Measurements from ENCODE around the gene M1AP. TPM values are rescaled to one million over a fixed set of nuclear protein-coding genes. Genes with fewer than 3 reads are reported as not detected.

The M1AP gene
- total and polyA plus RNA-seq, 11 donors = 0.07 to 0.88 (median 0.21) TPM; not detected in 6

DNA sequence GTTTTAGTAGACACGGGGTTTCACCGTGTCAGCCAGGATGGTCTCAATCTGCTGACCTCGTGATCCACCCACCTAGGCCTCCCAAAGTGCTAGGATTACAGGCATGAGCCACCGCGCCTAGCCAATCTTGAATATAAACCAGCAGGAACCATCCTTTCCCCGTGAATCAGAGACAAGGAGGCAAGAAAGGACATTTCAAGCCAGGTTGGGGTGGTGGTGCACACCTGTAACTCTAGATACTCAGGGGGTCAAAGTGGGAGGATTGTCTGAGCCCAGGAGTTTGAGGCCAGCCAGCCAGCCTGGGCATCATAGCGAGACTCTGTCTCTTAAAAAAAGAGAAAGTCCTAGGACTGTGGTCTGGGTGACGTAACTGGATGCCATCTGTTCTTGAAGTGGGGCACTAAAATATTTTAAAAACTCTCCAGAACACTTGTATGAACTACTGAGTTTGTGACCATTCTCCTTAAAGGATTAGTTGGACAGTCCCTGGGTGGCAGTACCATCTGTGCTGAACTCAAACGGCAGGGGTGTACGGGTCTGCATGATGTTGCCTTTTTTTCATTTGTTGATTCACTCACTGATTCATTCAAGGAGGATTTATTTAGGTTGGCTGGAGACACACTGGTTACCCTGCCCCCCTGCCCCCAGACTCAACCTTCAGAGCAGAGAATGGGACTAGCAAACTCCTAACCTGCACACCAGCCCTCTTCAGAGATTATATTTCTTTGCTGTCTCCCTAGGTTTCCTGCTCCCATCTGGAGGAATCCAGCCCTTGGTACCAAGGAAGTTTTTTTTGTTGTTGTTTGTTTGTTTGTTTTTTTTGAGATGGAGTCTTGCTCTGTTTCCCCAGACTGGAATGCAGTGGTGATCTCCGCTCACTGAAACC lies 136.8 kb downstream of the M1AP start:
- 33 to 51% (median 34%) methylated on average over 11 of the region's 11 CpGs for WGBS, 4 donors
- intact Hi-C loops (cut with DNase I) = no loop called here
- DNase-seq = no peak
- H3K27me3 ChIP-seq = peaks cover 42 to 79% (median 62%) of the 10 kb centered on the region in 9 donors
- H3K27ac ChIP-seq = no peak overlapping the region
- H3K36me3 ChIP-seq = peaks cover 0 to under 1% (median 0%) of the 10 kb centered on the region in 9 donors
- TF ChIP-seq POLR2A (IDR thresholded peaks at IDR 0.05) = no peak
- TF ChIP-seq, protein P1, sequence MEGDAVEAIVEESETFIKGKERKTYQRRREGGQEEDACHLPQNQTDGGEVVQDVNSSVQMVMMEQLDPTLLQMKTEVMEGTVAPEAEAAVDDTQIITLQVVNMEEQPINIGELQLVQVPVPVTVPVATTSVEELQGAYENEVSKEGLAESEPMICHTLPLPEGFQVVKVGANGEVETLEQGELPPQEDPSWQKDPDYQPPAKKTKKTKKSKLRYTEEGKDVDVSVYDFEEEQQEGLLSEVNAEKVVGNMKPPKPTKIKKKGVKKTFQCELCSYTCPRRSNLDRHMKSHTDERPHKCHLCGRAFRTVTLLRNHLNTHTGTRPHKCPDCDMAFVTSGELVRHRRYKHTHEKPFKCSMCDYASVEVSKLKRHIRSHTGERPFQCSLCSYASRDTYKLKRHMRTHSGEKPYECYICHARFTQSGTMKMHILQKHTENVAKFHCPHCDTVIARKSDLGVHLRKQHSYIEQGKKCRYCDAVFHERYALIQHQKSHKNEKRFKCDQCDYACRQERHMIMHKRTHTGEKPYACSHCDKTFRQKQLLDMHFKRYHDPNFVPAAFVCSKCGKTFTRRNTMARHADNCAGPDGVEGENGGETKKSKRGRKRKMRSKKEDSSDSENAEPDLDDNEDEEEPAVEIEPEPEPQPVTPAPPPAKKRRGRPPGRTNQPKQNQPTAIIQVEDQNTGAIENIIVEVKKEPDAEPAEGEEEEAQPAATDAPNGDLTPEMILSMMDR (IDR thresholded peaks at IDR 0.05) = no peak
- H3K4me1 ChIP-seq = peaks cover 4 to 44% (median 30%) of the 10 kb centered on the region in 12 donors
- H3K4me3 ChIP-seq = no peak overlapping the region
- no peak for ATAC-seq
- no peaks in the 10 kb centered on the region for H3K9me3 ChIP-seq

DNA sequence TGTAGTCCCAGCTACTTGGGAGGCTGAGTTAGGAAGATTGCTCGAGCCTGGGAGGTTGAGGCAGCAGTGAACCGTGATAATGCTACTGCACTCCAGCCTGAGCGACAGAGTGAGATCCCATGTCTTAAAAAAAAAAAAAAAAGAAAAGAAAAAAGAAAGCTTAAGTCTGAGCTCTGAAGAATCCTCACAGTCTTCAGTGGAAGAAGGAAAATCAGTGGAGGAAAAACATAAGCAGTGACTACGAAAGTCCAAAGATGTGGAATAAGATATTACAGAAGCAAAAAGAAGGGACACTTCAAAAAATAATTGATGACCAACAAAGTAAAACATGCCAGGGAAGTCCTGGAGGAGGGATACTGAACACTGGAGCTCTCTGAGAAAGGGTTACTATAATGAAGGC lies 137.9 kb downstream of the M1AP start:
- DNase-seq (no peak), ATAC-seq (no peak)
- WGBS, 4 donors = 68 to 79% (median 73%) methylated on average over 4 of the region's 4 CpGs
- TF ChIP-seq, protein P1 (IDR thresholded peaks at IDR 0.05) = no peak
- no peak for TF ChIP-seq POLR2A (IDR thresholded peaks at IDR 0.05)
- H3K36me3 ChIP-seq = peaks cover 0 to 11% (median 8%) of the 10 kb centered on the region in 9 donors
- intact Hi-C loops (cut with DNase I) = no loop called here
- H3K27me3 ChIP-seq = peaks cover 31 to 74% (median 52%) of the 10 kb centered on the region in 9 donors
- peaks cover 6 to 44% (median 31%) of the 10 kb centered on the region in 12 donors for H3K4me1 ChIP-seq
- no peaks in the 10 kb centered on the region for H3K9me3 ChIP-seq
- H3K4me3 ChIP-seq = no peak overlapping the region
- H3K27ac ChIP-seq = no peak overlapping the region

DNA sequence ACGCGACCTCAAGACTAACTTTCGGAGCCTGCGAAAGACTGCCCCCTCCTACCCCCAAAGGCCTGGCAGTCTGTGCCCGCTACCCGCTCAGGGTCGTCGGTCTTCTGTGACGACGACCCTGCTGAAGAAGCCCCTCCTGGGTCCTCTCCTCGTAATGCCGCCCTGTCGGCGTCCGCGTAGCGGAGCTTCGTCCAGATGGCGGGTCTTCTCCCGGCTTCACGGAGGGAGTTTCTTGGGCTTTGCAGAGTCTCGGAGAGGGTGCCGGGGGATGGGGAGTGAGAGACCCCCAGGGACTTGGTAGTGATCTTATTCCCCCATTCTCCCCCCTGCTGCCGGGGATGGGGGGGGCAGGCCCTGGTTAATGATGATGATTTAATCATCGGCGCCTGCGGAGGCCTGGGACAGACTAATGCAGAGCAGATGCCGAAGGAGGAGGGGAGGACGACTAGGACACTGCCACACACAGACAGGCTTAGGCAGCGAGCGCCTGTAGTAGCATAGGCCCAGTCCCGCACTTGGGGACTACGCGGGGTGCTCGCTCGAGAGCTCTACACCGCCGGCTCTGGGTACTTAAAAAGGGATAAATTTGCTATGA lies 140.1 kb downstream of the M1AP start:
- ATAC-seq = peak in 3 of 4 donors; percentile 1 to 16 (median 10)
- no peaks in the 10 kb centered on the region for H3K9me3 ChIP-seq
- H3K4me1 ChIP-seq = peaks cover 4 to 48% (median 33%) of the 10 kb centered on the region in 12 donors
- TF ChIP-seq POLR2A (IDR thresholded peaks at IDR 0.05) = no peak
- TF ChIP-seq, protein P1 (IDR thresholded peaks at IDR 0.05) = no peak
- peaks cover 9 to 53% (median 29%) of the 10 kb centered on the region in 9 donors for H3K27me3 ChIP-seq
- 12 to 17% (median 15%) methylated on average over 36 to 38 of the region's 38 CpGs for WGBS, 4 donors
- H3K36me3 ChIP-seq = peaks cover 0 to 18% (median 15%) of the 10 kb centered on the region in 9 donors
- peak in 2 of 5 donors; percentile 35 to 40 for DNase-seq
- H3K4me3 ChIP-seq = peak overlapping the region; percentile 41 to 92 (median 78)
- H3K27ac ChIP-seq = peak overlapping the region; percentile 95 to 100 (median 98)
- intact Hi-C loops (cut with DNase I) = loop anchor here in 4 of 10 donors (1.0 to 5.0 kb wide), 6 partner anchors 21 to 79 kb away; partner anchors contain the start of genes AUP1 (in 2 of the 4), HTRA2 (in 2 of the 4), TTC31 (in 2 of the 4) and CCDC142 (in 1 of the 4)

Other genes with a start within 250 kb of the M1AP start
- gene C2orf81, start 226.7 kb downstream of the M1AP start, total RNA-seq = 1 to 10 TPM in 3 of 9 donors, under 1 TPM in 6; 0.48 to 2.3 (median 0.85) TPM
- gene C2orf81, start 226.7 kb downstream of the M1AP start, polyA plus RNA-seq = 1 to 10 TPM in 1 of 2 donors, under 1 TPM in 1; 0.91 to 1.1 TPM
- 1 to 10 TPM; 1.5 to 5.1 (median 3.0) TPM for gene WDR54, start 226.6 kb downstream of the M1AP start, total RNA-seq
- gene WDR54, start 226.6 kb downstream of the M1AP start, polyA plus RNA-seq = 1 to 10 TPM; 1.4 to 6.5 TPM
- gene RTKN, start 206.4 kb downstream of the M1AP start, total RNA-seq = 10 to 100 TPM; 10.9 to 19.6 (median 15.3) TPM
- 10 to 100 TPM; 18.0 to 27.6 TPM for gene RTKN, start 206.4 kb downstream of the M1AP start, polyA plus RNA-seq
- 10 to 100 TPM; 11.7 to 29.2 (median 21.3) TPM for gene INO80B, start 193.2 kb downstream of the M1AP start, total RNA-seq
- 10 to 100 TPM; 26.1 to 28.5 TPM for gene INO80B, start 193.2 kb downstream of the M1AP start, polyA plus RNA-seq
- gene WBP1, start 189.9 kb downstream of the M1AP start, total RNA-seq = 10 to 100 TPM; 32.7 to 58.4 (median 42.4) TPM
- 10 to 100 TPM; 29.0 to 44.2 TPM for gene WBP1, start 189.9 kb downstream of the M1AP start, polyA plus RNA-seq
- gene MOGS, start 182.9 kb downstream of the M1AP start, total RNA-seq = 10 to 100 TPM; 17.3 to 31.9 (median 22.8) TPM
- gene MOGS, start 182.9 kb downstream of the M1AP start, polyA plus RNA-seq = 10 to 100 TPM; 15.8 to 34.4 TPM
- gene MRPL53, start 175.7 kb downstream of the M1AP start, total RNA-seq = 100 to 1,000 TPM in 7 of 9 donors, 10 to 100 TPM in 2; 64.9 to 180 (median 140) TPM
- gene MRPL53, start 175.7 kb downstream of the M1AP start, polyA plus RNA-seq = 100 to 1,000 TPM in 1 of 2 donors, 10 to 100 TPM in 1; 77.6 to 128 TPM
- gene CCDC142, start 165.3 kb downstream of the M1AP start, total RNA-seq = 10 to 100 TPM in 1 of 9 donors, 1 to 10 TPM in 8; 4.4 to 13.4 (median 7.1) TPM
- 1 to 10 TPM; 5.8 to 6.4 TPM for gene CCDC142, start 165.3 kb downstream of the M1AP start, polyA plus RNA-seq
- gene TTC31, start 165.2 kb downstream of the M1AP start, total RNA-seq = 10 to 100 TPM in 4 of 9 donors, 1 to 10 TPM in 5; 7.1 to 14.2 (median 10.0) TPM
- 10 to 100 TPM in 1 of 2 donors, 1 to 10 TPM in 1; 8.8 to 13.2 TPM for gene TTC31, start 165.2 kb downstream of the M1AP start, polyA plus RNA-seq
- gene LBX2, start 148.7 kb downstream of the M1AP start, total RNA-seq = 1 to 10 TPM in 2 of 9 donors, under 1 TPM in 5, not detected in 2; 0.14 to 1.7 (median 0.72) TPM
- gene LBX2, start 148.7 kb downstream of the M1AP start, polyA plus RNA-seq = under 1 TPM; 0.27 to 0.67 TPM
- 10 to 100 TPM; 10.6 to 22.3 (median 16.5) TPM for gene PCGF1, start 140.6 kb downstream of the M1AP start, total RNA-seq
- gene PCGF1, start 140.6 kb downstream of the M1AP start, polyA plus RNA-seq = 10 to 100 TPM; 22.5 to 24.9 TPM
- not detected for gene TLX2, start 133.9 kb downstream of the M1AP start, total RNA-seq
- not detected for gene TLX2, start 133.9 kb downstream of the M1AP start, polyA plus RNA-seq
- gene DQX1, start 122.1 kb downstream of the M1AP start, total RNA-seq = not detected
- not detected for gene DQX1, start 122.1 kb downstream of the M1AP start, polyA plus RNA-seq
- 10 to 100 TPM; 33.6 to 74.5 (median 49.8) TPM for gene AUP1, start 118.6 kb downstream of the M1AP start, total RNA-seq
- gene AUP1, start 118.6 kb downstream of the M1AP start, polyA plus RNA-seq = 100 to 1,000 TPM in 1 of 2 donors, 10 to 100 TPM in 1; 77.9 to 168 TPM
- 10 to 100 TPM; 23.6 to 32.0 (median 24.8) TPM for gene HTRA2, start 118.4 kb downstream of the M1AP start, total RNA-seq
- gene HTRA2, start 118.4 kb downstream of the M1AP start, polyA plus RNA-seq = 10 to 100 TPM; 24.5 to 45.4 TPM
- 1 to 10 TPM; 1.6 to 8.7 (median 3.0) TPM for gene LOXL3, start 94.4 kb downstream of the M1AP start, total RNA-seq
- 1 to 10 TPM; 1.5 to 3.5 TPM for gene LOXL3, start 94.4 kb downstream of the M1AP start, polyA plus RNA-seq
- gene DOK1, start 93.6 kb downstream of the M1AP start, total RNA-seq = 10 to 100 TPM in 1 of 9 donors, 1 to 10 TPM in 8; 2.6 to 11.6 (median 4.8) TPM
- gene DOK1, start 93.6 kb downstream of the M1AP start, polyA plus RNA-seq = 1 to 10 TPM; 2.4 to 6.0 TPM
- gene SEMA4F, start 5.9 kb upstream of the M1AP start, total RNA-seq = 1 to 10 TPM; 2.2 to 4.9 (median 3.5) TPM
- 1 to 10 TPM in 1 of 2 donors, under 1 TPM in 1; 0.95 to 2.8 TPM for gene SEMA4F, start 5.9 kb upstream of the M1AP start, polyA plus RNA-seq
- 10 to 100 TPM in 7 of 9 donors, 1 to 10 TPM in 2; 1.9 to 24.6 (median 16.3) TPM for gene HK2, start 185.8 kb upstream of the M1AP start, total RNA-seq
- gene HK2, start 185.8 kb upstream of the M1AP start, polyA plus RNA-seq = 10 to 100 TPM in 1 of 2 donors, 1 to 10 TPM in 1; 8.3 to 31.5 TPM

Measured in heart left ventricle (tissue), 16 donors.